Loucy (cell line): ENCODE data around the gene KLRG1.

Source experiments
- EZH2phosphoT487 ChIP-seq: fragments of 200-600 bp; IDR thresholded peaks from 2 replicates; pipeline ENCODE4 v1.6.1; 2018; ENCODE audit warnings: antibody characterized with exemption, mild to moderate bottlenecking, moderate library complexity, borderline replicate concordance
- TF ChIP-seq, protein P1 (sequence below): fragments of 200-600 bp; sonication (generic); conservative IDR thresholded peaks from 2 replicates; pipeline ENCODE4 v1.5.1; 2014; ENCODE audit warnings: mild to moderate bottlenecking, antibody characterized with exemption, low read length

DNA sequence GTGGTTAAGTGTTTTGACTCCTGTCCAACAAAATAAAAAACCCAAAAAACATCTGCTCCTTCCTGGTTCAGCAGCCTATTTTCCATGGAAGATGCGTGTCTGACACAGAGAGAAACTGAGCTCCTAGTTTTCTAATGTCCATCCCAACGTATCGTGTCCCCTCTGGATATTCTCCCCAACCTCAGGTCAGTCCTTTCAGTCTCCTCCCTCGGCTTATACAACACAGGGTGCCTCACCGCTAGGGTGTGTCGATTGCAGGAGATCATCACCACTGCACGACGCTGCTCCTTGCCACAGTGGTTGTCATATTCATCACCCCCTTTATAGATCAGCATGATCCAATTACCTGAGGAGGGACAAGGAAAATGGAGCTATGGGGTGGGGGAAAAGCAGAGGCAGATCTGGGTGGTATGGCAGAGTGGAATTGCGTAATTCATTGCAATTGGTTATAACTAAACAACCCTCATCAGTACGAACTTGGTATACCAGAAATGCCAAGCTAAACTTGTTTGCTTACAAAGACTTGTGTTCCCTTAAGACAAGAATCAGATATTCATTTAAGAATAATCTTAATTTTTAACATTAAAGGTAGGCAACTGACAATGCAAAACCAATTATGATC is 45.7 kb upstream of the KLRG1 start:
- TF ChIP-seq, protein P1, sequence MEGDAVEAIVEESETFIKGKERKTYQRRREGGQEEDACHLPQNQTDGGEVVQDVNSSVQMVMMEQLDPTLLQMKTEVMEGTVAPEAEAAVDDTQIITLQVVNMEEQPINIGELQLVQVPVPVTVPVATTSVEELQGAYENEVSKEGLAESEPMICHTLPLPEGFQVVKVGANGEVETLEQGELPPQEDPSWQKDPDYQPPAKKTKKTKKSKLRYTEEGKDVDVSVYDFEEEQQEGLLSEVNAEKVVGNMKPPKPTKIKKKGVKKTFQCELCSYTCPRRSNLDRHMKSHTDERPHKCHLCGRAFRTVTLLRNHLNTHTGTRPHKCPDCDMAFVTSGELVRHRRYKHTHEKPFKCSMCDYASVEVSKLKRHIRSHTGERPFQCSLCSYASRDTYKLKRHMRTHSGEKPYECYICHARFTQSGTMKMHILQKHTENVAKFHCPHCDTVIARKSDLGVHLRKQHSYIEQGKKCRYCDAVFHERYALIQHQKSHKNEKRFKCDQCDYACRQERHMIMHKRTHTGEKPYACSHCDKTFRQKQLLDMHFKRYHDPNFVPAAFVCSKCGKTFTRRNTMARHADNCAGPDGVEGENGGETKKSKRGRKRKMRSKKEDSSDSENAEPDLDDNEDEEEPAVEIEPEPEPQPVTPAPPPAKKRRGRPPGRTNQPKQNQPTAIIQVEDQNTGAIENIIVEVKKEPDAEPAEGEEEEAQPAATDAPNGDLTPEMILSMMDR, result no peak
- no peak for TF ChIP-seq EZH2phosphoT487
